Measurements from ENCODE around the gene ANKRD33.

DNA sequence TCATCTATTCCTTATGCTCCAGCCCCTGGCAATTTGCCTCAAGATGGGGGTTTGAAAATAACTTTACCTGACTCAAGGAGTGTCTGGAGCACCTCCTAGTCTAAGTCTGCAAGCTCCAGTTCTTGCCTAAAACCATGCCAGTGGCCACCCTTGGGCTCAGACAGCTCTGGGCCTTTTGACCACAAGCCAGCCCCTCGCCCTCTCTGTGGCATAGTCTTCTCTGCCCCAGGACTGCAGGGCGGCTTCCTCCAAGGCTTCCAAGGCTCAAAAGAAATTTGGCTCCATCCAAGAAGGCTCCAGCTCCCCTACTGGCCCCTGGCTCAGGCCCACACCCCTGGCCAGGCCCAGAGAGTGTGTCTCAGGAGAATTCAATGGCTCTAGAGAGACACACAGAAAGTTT lies 34.2 kb downstream of the ANKRD33 start:
- TF ChIP-seq POLR2AphosphoS5 (IDR thresholded peaks at IDR 0.05; ENCODE audit: low read depth, low read length) (no peak), SIN3A (IDR thresholded peaks at IDR 0.05; ENCODE audit: borderline replicate concordance, insufficient read depth, low read depth, low read length) (no peak), TCF7L2 (IDR thresholded peaks at IDR 0.05; ENCODE audit: low read depth, low read length) (no peak)
- TF ChIP-seq, protein P1, sequence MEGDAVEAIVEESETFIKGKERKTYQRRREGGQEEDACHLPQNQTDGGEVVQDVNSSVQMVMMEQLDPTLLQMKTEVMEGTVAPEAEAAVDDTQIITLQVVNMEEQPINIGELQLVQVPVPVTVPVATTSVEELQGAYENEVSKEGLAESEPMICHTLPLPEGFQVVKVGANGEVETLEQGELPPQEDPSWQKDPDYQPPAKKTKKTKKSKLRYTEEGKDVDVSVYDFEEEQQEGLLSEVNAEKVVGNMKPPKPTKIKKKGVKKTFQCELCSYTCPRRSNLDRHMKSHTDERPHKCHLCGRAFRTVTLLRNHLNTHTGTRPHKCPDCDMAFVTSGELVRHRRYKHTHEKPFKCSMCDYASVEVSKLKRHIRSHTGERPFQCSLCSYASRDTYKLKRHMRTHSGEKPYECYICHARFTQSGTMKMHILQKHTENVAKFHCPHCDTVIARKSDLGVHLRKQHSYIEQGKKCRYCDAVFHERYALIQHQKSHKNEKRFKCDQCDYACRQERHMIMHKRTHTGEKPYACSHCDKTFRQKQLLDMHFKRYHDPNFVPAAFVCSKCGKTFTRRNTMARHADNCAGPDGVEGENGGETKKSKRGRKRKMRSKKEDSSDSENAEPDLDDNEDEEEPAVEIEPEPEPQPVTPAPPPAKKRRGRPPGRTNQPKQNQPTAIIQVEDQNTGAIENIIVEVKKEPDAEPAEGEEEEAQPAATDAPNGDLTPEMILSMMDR (IDR thresholded peaks at IDR 0.05) = no peak
- TF ChIP-seq, protein P2, sequence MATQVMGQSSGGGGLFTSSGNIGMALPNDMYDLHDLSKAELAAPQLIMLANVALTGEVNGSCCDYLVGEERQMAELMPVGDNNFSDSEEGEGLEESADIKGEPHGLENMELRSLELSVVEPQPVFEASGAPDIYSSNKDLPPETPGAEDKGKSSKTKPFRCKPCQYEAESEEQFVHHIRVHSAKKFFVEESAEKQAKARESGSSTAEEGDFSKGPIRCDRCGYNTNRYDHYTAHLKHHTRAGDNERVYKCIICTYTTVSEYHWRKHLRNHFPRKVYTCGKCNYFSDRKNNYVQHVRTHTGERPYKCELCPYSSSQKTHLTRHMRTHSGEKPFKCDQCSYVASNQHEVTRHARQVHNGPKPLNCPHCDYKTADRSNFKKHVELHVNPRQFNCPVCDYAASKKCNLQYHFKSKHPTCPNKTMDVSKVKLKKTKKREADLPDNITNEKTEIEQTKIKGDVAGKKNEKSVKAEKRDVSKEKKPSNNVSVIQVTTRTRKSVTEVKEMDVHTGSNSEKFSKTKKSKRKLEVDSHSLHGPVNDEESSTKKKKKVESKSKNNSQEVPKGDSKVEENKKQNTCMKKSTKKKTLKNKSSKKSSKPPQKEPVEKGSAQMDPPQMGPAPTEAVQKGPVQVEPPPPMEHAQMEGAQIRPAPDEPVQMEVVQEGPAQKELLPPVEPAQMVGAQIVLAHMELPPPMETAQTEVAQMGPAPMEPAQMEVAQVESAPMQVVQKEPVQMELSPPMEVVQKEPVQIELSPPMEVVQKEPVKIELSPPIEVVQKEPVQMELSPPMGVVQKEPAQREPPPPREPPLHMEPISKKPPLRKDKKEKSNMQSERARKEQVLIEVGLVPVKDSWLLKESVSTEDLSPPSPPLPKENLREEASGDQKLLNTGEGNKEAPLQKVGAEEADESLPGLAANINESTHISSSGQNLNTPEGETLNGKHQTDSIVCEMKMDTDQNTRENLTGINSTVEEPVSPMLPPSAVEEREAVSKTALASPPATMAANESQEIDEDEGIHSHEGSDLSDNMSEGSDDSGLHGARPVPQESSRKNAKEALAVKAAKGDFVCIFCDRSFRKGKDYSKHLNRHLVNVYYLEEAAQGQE (IDR thresholded peaks at IDR 0.05; ENCODE audit: insufficient read depth in 1 of 2, low read depth in 2 of 2, low read length in 1 of 2) = no peak

All from Panc1 (cell line).